ENCODE data around the gene ARL8B.

ARL8B gene

DNA sequence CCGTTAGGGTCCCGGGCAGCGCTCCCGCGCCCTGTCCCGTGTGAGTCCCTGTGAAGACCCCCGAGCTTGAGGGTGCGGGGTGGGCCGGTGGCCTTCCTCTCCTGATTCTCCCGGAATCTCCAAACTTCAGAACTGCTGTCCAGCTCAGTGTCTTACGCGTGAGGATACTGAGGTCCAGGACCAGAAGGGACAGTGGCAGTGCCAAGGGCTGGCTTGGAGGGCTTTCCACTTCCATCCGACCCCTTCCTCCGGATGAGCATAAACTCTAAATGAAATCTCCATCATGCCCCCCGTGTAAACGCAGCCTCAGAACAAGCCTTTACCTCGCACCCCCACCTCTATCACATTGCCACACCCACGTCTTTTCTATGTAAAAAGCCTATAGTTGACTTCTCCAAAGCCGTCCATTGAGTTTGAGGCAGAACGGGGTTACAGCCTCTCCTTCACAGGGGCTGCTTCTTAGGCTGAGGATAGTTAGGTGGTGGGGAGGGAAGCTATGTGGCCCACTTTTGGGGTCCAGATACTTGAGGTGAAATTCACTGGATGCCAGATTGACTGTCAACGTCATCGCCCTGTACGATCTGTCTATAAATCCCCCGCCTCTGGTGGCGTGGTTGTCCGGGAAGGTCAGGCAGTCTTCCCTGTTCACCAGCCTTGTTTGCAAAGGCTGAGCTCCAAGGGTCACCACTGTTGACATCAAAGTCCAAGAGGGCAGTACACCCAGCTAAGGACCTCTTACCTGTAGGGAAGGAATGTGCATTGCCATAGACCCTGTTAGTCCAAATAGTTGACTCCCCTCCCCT, 66.5 kb downstream of the ARL8B start:
- DNase-seq, result peak; percentile 10 to 67 (median 38)

DNA sequence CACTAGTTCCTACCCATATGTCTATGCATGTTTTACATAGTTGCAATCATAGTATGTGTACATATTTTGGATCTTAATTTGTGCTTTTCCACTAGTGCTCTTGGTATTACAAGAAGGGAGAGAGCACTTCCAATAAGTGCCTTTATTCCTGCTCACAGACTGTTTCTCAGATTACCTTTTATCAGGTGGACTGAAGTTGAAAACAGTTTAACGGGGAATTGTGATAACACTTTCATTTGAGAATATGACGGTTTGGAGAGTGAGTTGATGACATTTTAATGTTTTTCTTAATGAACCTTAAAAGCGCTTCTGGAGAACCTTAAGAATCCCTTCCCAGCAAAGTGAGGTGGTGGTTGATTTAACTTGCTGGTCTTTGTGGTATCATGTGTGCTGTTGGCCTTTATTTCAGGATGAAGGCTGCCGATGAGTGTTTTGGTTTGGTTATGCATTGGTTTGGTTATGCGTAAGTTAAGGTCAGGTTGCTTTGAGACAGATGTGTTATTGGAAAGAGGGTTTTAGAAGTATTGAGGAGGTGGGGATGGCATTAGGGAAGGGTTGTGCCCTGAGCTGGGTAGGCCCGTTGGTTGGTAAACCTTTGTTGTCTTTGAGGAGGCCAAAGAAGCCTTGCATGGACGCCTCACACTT, 68.2 kb downstream of the ARL8B start:
- peak in 1 of 5 donors; percentile 47 for DNase-seq

DNA sequence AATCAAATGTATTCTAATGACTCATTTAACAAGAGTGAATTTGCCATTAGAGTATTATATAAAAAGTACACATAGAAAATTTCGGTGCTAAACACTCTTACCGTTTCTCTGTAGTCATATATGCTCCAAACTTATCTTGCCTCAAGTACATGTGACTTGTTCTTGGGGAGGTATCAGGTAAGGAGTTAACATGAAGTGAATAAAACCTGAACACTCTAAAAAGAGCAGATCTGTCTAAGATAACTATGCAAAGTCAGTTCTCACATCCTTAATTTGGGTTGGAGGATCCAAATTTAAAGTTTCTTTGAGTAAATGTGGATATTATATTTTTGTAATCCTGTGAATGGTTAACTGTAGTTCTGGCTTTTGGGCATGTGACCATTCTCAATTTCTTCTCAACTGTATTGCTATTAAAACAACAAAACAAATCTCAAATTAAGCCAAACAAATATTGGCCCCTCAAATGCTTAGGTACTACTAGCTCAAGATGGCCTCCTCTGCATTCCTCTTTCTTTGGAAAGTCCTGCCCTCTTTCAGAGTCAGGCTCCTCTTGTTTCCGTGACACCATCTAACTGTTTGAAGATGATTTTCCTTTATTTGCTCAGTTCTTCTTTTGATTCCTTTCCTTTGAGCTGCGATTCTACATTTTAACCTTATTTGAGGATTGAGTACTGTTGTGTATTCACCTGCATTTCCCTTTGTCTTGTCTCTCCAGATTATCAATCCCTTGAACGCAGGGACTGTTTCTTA, 69.6 kb downstream of the ARL8B start:
- DNase-seq, result no peak

DNA sequence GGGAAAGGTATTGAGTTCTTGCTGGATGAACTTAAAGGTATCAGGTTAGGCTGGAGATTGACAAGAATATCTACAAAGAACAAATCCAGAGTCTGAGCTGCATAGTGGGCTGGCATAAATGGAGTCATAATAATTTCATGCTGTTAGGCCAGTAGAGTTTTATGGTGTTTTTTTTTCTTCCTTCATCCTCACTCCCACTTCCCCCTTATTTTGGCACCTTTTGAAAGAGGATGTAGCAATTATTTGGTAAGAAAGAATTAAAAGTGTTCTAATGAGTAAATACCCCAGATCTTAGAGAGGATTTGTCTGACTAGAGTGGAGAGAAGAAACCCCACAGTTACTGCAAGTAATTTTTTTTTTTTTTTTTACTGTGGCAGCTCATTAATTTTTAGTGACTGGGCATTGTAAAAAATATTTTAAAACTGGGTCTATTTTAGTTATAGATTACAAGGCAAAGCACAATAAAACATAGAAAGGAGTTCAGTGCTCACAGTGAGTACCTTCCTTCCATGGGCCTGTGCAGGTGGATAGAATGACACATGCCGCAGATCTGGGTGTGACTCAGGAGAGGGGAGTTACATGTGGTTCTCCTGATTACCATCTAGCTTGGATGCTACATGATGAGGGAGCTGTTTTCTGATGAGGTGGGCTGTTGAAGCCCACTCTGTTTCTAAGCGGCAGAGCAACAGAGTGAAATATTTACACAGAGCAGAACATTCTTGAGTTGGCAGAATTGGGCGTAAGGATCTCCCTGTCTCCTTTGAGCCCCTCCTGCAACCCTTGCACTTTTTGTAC, 70.7 kb downstream of the ARL8B start:
- peak in 1 of 5 donors; percentile 30 for DNase-seq

DNA sequence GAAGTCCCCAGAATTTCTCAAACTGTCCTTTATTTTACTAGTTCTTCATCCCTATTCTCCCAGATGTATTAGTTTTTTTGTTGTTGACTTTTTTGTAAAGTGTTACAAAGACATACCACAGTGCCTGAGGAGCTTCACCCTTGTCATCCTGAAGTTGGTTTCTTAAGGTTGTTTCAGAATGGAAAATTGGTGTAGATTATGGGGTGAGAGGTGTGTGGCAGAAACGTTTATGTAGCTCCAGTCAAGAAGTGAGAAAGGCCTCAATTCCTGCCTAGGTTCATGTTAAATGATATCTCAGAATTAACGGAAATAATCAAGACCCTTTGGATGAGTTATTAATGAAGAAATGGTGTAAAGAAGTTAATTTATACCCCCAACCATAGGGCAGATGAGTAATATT, 72.2 kb downstream of the ARL8B start:
- peak in 1 of 5 donors; percentile 36 for DNase-seq

DNA sequence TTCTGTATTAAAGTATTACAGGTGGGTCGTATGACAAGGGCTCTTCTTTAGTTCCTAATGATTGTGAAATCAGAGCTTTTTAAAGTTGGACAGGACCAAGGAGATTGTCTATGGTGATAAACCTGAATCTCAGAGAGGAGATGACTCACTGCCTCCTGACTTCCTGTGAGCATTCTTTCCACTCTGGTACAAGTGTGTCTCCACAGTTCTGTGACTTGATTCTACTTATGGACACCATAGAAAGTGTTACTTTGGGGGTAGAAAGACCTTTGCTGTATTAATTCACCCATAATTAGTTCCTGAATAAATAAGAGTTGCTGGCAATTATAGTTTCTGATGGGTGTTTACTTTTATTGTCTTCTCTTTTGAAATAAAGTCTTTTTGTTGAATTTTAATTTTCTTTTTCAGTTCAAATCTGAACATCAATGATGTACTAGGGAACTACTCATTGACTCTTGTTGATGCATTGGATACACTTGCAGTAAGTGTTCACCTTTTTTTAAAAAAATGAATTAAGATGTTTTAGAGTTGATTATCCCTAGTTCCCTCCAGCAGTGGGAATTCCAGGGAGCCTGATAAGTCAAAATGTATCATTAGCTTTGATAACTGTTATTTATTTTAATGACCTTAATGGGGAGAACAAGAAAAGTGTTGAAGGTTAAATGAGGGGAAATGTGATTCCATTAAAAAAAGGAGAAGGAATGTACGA, 72.9 kb downstream of the ARL8B start:
- peak in 4 of 5 donors; percentile 32 to 84 (median 43) for DNase-seq

DNA sequence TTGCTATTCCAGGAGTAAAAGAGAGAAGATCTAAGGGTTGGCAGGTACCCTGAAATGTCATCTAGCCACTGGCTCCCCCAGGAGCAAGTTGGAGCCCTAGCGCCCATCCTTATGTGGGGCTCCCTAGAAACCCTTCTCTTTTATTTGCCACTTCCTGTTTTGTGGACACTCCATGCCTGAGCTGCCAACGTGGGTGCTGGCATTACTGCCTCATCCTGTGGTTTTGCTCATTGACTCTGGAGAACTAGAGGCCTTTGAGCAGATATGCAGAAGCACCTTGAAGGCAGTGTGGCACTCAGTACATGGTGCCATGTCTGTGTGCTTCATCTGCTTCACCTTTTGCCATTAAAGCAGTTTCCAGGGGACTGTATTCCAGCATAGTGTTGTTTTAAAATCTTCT, 73.5 kb downstream of the ARL8B start:
- peak in 1 of 5 donors; percentile 68 for DNase-seq

DNA sequence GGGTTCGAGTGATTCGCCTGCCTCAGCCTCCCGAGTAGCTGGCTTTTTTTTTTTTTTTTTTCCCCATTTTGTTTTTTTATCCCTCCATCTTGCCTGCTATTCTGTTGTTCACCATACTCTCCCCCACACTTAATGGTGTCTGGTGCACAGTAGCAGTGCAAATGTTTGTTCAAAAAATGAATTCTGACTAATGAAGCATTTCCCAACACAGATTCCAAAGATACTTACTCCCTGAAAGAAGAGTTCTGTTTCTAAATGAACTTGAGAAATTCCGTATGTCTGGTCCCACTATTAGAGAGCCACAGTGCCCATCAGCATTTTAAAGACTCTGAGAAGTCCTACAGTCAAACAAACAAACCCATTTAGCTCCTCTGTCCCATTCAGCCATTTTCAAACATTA, 74.9 kb downstream of the ARL8B start:
- DNase-seq, result no peak

DNA sequence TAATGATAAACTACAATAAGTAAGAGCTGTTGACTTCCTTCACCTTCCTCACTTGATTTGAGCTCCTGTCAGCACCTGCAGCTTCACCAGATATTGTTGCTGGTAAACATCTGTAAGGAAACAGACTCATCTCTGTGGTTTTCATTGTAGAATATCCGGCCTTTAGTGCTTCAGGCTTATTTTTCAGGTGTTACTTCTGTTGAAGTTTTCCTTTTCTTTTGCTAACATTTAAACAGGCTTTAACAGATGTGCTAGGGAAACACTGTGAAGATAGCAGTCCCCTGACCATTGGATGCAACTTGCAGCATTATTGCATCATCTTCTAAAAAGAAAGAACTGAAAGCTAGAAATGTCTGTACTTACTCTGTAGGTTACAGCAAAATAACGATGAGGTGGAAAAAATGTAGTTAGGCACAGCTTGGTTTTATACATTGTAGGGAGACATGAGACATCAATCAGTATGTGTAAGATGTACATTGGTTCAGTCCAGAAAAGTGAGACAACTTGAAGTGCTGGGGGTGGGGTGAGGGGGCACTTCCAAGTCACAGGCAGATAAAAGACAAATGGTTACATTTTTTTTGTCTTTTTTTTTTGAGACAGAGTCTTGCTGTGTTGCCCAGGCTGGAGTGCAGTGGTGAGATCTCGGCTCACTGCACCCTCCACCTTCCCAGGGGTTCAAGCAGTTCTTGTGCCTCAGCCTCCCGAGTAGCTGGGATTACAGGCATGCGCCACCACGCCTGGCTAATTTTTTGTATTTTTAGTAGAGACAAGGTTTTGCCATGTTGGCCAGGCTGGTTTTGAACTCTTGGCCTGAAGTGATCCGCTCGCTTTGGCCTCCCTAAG, 75.6 kb downstream of the ARL8B start:
- peak in 4 of 5 donors; percentile 26 to 91 (median 34) for DNase-seq

DNA sequence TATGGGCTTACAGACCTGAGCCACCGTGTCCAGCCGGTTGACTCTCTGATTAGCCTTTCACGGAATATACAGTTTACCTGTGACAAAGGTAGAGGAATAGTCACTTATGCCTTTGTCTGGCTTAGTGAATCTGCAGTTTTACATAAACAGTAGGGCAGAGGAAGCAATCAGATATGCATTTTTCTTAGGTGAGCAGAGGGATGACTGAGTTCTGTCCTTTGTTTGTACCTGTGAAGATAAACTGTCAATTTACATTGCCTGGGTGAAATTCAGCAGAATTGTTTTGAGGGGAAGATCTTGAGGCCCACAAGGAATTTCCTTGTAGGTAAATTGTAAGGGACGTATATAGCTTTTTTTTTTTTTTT, 76.2 kb downstream of the ARL8B start:
- no peak for DNase-seq

DNA sequence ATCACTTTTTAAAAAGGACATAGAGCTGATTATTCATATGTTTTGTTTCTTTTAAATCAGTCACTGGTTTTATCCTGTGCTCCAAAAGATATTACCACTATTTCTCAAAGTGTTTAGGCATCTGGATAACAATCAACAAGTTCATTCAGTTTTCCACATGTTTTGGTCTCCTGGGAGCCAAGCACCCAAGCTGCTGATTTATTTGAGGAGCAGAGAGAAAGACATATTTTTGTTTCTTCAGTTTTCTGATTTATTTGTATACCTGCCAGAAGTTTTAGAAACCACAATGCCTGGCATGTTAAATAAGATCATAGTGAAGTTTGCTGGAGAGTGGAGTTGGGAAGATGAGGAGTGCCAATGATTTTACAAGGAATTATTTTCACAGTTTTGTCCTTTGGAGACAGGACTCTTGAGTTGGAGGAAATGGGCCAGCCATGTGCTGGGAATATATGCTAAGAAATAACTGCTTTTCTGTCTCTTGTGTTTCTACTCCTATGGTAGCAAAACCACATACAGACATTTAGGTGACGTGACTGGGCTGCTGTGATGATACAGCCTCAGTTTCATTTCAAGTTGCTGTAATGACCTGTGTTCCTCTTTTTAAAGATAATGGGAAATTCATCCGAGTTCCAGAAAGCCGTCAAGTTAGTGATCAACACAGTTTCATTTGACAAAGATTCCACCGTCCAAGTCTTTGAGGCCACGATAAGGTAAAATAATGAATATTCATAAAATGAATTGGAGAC, 77.1 kb downstream of the ARL8B start:
- DNase-seq, result peak in 1 of 5 donors; percentile 60

DNA sequence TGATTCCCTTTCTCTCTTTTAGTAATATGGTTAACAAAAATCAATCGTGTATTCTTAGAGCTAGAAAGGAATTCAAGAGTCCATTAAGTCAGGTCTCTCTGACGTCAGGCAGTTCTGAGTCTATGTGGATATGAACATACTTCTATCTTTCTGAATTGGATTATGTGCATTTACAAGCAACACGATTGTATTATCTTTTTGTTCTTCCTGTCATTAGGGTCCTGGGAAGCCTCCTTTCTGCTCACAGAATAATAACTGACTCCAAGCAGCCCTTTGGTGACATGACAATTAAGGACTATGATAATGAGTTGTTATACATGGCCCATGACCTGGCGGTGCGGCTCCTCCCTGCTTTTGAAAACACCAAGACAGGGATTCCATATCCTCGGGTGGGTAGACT, 79.4 kb downstream of the ARL8B start:
- no peak for DNase-seq

DNA sequence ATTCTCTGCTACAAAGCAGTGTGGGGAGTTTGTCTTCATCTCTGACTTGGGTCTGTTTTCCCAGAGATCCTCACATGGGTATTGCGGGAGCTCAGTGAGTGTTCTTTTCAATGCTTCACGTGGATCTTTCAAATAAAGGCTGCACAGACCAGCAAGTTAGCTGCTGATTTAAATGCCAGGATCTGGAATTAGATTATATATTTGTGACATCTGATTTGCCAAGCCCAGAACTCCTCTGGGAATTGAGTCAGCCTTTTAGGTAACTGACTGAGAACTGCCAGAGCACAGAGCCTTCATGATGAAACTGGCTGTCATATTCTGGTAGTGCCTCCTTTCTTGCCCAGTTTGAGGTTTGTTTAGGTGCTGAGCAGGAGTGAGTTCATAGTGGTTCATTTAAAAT, 80.1 kb downstream of the ARL8B start:
- DNase-seq, result no peak

DNA sequence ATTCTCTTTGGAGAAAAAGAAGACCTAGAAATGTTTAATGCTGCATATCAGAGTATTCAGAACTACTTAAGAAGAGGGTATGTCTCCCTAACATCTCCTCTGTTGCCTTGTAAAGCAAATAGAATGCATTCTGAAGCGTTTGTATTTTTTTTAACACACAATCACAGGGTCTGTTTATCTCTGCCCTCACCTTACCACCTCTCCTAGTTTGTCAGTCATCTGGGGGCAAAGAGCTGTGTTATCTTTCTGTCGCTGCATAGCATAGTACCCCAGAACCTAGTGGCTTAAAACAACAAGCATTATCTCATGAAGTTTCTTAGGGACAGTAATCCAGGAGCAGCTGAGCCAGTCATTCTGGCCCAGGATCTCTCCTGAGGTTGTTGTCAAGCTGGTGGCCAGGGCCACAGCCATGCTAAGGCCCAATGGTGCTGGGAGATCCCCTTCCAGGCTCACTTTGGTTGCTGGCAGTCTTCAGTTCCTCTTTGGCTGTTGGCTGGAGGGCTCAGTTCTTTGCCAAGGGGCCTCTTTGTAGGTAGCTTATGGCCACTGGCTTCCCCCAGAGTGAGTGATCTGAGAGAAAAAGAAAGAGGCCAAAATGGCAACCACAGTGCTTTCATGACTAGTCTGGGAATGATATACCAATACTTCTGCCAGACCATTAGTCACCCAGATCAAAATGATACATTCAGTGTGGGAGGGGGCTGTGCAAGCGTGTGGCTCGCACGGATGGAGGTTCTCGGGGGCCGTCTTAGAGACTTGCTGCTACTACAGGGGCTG, 83.3 kb downstream of the ARL8B start:
- no peak for DNase-seq

DNA sequence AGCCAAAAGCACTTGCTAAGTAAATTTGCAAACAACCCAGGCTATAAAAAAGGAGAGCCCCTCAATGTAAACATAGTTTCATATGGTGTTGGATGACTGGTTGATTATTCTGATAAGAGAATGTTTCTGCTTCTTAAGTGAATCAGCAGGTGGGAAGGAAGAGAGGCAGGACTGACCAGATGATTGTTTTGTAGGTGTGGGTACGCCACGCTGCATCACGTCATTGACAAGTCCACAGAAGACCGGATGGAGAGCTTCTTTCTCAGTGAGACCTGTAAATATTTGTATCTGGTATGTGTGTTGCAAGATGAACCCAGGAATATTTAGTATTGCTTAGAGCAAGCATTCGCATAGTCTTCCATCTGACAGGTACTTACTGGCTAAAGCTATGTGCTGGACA, 88.8 kb downstream of the ARL8B start:
- DNase-seq, result no peak

DNA sequence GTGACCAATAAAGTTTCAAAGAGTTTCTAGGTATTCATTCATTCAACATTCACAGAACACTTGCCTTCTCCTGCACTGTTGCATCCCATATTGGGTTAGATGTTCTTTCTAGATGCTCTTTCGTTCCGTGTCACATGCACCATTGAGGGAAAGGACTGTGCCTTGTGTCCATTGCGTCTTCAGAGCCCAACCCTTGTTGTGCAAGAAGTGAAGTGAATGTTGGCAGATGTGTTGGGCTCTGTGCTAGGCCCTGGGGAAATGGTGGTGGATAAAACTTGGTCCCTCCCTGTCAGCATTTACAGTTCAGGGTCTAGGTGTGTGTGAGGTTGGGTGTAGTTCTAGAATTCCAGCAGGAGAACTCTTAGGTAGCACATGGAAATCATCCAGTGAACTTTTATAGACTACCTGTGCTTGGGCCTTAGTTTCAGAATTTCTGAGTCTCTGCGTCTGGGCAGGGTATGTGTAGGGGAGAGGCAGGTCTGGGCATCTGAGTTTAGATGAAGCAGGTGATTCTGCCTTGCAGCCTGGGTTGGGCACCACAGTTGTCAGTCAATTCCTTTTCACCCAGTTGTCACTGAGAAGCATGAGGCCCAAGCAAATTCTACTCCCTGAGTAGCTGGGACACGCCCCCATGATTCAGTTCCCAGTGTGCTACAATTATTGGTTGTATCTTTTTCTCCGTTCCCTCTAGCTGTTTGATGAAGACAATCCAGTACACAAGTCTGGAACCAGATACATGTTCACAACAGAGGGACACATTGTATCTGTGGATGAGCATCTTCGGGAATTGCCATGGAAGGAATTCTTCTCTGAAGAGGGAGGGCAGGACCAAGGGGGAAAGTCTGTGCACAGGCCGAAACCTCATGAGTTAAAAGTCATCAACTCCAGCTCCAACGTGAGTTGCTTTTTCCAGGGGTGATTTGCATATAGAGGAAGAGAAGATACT, 90.8 kb downstream of the ARL8B start:
- no peak for DNase-seq

DNA sequence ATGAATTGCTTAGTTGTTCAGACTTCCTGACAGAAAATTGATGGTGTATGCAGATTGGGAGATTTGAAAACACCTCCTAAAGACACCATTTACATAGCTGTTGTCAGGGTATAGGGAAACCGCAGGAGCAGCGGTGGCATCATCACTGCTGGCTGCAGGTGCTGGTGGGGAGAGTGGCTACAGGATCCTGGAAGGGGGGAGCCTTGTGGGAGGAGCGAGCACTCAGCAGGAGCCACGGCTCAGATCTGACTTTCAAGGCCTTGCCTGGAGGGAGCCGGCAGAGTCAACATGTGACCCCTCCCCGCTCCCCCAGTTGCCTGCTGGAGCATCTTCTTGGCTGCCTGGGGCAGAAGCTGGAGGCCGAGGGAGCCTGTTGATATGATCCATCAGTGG, 91.5 kb downstream of the ARL8B start:
- DNase-seq, result no peak

DNA sequence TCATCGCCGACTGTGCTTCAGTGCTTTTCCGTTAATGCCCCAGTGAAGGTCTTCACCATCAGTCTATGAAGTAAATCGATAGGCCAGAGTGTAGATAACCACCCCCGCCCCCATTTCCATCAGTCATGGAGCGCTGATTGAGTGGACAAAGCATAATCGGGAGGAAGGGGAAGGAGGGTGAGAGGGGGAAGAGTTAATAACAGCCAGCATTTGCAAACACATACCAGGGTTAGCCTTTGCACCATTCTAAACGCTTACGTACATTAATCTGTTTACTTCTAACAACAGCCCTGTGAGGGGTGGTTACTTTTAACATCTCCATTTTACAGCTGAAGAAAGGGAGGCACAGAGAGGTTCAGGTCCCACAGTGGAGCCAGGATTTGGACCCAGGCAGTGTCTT, 92.3 kb downstream of the ARL8B start:
- no peak for DNase-seq

All from T-helper 1 cell (primary cell).